ENCODE measurements around the gene WNK1.

DNA sequence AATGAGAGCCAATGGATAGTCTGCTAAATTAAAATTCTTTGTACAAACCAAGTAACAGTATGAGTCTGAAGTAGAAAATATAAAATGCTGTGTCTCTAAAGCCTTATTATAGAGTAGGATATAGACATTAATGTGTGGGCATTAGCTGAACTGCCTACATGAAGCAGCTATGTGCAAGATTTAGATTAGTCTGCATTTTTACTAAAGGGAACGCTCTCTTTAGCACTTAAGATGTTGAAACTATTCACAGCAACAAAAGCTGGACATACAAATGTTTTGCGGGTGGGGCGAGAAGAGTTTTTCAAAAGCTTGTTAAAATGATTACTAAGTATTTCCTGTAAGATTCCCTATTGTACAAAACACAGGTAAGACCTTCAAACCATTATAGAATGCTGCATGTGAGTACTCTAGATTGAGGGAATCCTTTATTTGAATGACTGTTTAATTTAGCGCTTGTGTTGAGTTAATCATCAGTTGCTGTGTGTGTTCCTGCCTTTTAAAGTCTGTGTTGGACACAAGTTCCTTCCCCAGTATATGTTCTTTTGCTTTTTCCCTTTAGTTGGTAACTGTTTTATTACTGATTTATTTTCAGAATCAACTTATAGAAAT lies 110.0 kb downstream of the WNK1 start:
- TF ChIP-seq, protein P1, sequence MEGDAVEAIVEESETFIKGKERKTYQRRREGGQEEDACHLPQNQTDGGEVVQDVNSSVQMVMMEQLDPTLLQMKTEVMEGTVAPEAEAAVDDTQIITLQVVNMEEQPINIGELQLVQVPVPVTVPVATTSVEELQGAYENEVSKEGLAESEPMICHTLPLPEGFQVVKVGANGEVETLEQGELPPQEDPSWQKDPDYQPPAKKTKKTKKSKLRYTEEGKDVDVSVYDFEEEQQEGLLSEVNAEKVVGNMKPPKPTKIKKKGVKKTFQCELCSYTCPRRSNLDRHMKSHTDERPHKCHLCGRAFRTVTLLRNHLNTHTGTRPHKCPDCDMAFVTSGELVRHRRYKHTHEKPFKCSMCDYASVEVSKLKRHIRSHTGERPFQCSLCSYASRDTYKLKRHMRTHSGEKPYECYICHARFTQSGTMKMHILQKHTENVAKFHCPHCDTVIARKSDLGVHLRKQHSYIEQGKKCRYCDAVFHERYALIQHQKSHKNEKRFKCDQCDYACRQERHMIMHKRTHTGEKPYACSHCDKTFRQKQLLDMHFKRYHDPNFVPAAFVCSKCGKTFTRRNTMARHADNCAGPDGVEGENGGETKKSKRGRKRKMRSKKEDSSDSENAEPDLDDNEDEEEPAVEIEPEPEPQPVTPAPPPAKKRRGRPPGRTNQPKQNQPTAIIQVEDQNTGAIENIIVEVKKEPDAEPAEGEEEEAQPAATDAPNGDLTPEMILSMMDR (IDR thresholded peaks at IDR 0.05): no peak
- TF ChIP-seq POLR2AphosphoS5 (IDR thresholded peaks at IDR 0.05) (no peak), POLR2A (IDR thresholded peaks at IDR 0.05) (no peak)

Measured in transverse colon (tissue), 4 donors.